Measurements from ENCODE around the gene MCM3. TPM values are rescaled to one million over a fixed set of nuclear protein-coding genes. Genes with fewer than 3 reads are reported as not detected.

Gene MCM3
- total RNA-seq, 1 donor from 2014 or later: 21.6 TPM

GRCh38 chr6:52215787-52216186, 68.8 kb downstream of the MCM3 start:
- Mint-ChIP-seq H3K36me3 (ENCODE audit: low read depth, unreplicated experiment) (no peaks in the 10 kb centered on the region), H3K4me3 (ENCODE audit: unreplicated experiment) (no peak overlapping the region), H3K4me1 (ENCODE audit: low read depth, unreplicated experiment) (peaks cover 2% of the 10 kb centered on the region), H3K27ac (ENCODE audit: unreplicated experiment) (no peak overlapping the region), H3K27me3 (ENCODE audit: low read depth, unreplicated experiment) (peaks cover 10% of the 10 kb centered on the region), H3K9me3 (ENCODE audit: unreplicated experiment) (peaks cover 3% of the 10 kb centered on the region)
- Histone ChIP-seq H4K20me1 (ENCODE audit: insufficient read depth, low read length) (no peaks in the 10 kb centered on the region), H3K79me2 (ENCODE audit: insufficient read depth, low read length) (no peaks in the 10 kb centered on the region), H3K4me2 (ENCODE audit: low read length) (no peak overlapping the region), H3K4me1 (ENCODE audit: insufficient read depth, low read length) (no peaks in the 10 kb centered on the region), H3K9me3 (ENCODE audit: insufficient read depth, low read depth, low read length) (no peaks in the 10 kb centered on the region), H3K36me3 (ENCODE audit: insufficient read depth, low read length) (no peaks in the 10 kb centered on the region), H2AFZ (ENCODE audit: low read depth, low read length) (no peak overlapping the region), H3K9ac (ENCODE audit: low read length) (no peak overlapping the region), H3K27me3 (ENCODE audit: insufficient read depth, low read length) (peaks cover 2% of the 10 kb centered on the region), H3K4me3 (ENCODE audit: insufficient read depth, low read depth, low read length) (no peak overlapping the region), H3K27ac (ENCODE audit: low read depth, low read length) (no peak overlapping the region)
- no peak for DNase-seq (ENCODE audit: low read depth)
- FAIRE-seq: no peak
- TF ChIP-seq EZH2 (IDR thresholded peaks at IDR 0.05; ENCODE audit: insufficient read depth, low read length) (no peak), CTCF (IDR thresholded peaks at IDR 0.05; ENCODE audit: insufficient read depth, low read depth, low read length) (no peak)

Other genes with a start within 250 kb of the MCM3 start
- gene PKHD1, start 197.1 kb downstream of the MCM3 start, total RNA-seq: 0.16 and 0.17 TPM in 2 replicates
- gene IL17A, start 98.4 kb downstream of the MCM3 start, total RNA-seq: not detected in 2 replicates
- gene IL17F, start 40.2 kb downstream of the MCM3 start, total RNA-seq: not detected in 2 replicates
- 1.2 and 1.5 TPM in 2 replicates for gene PAQR8, start 77.4 kb upstream of the MCM3 start, total RNA-seq
- gene EFHC1, start 135.6 kb upstream of the MCM3 start, total RNA-seq: 25.6 and 30.6 TPM in 2 replicates